GM12873 (cell line): Measurements from ENCODE around the gene ARHGAP33.

Experiments used
- CTCF ChIP-seq: IDR thresholded peaks from 2 replicates; pipeline ENCODE4 v1.5.1; 2012; ENCODE audit warnings: low read depth, mild to moderate bottlenecking, moderate library complexity, low read length, control low read depth; ENCODE audit not compliant: insufficient read depth; ENCODE audit errors: missing control alignments

Gene ARHGAP33

GRCh38 chr19:35748106-35749020, 27.0 kb upstream of the ARHGAP33 start, which contains the start of gene LIN37:
LIN37 (plus strand) TSS chr19:35748576; CDS start chr19:35748725, 149 bp downstream.
- no peak for TF ChIP-seq CTCF

- TF ChIP-seq CTCF: no peak
Measured at GRCh38 chr19:35750167-35750566, 25.2 kb upstream of the ARHGAP33 start.

- no peak for TF ChIP-seq CTCF
Measured at GRCh38 chr19:35751839-35752745, 23.3 kb upstream of the ARHGAP33 start.

- TF ChIP-seq CTCF: no peak
Measured at GRCh38 chr19:35752746-35753350, 22.5 kb upstream of the ARHGAP33 start.

- TF ChIP-seq CTCF: no peak
Measured at GRCh38 chr19:35753634-35754369, 21.6 kb upstream of the ARHGAP33 start.

GRCh38 chr19:35754370-35755130, 20.8 kb upstream of the ARHGAP33 start:
- no peak for TF ChIP-seq CTCF
